ENCODE results near the gene BTAF1. TPM values are rescaled to one million over a fixed set of nuclear protein-coding genes. Genes with fewer than 3 reads are reported as not detected.

BTAF1 gene
- total RNA-seq, 1 donor from 2014 or later, result 29.2 TPM

- DNase-seq (ENCODE audit: low read depth) (no peak), FAIRE-seq (no peak)
- Mint-ChIP-seq H3K4me3 (ENCODE audit: unreplicated experiment) (no peak overlapping the region), H3K9me3 (ENCODE audit: unreplicated experiment) (no peaks in the 10 kb centered on the region), H3K4me1 (ENCODE audit: low read depth, unreplicated experiment) (no peaks in the 10 kb centered on the region), H3K36me3 (ENCODE audit: low read depth, unreplicated experiment) (peaks cover 3% of the 10 kb centered on the region), H3K27me3 (ENCODE audit: low read depth, unreplicated experiment) (no peaks in the 10 kb centered on the region), H3K27ac (ENCODE audit: unreplicated experiment) (no peak overlapping the region)
- no peak overlapping the region for H2AFZ ChIP-seq (ENCODE audit: low read depth, low read length)
- no peaks in the 10 kb centered on the region for H3K4me1 ChIP-seq (ENCODE audit: insufficient read depth, low read length)
- TF ChIP-seq, protein P1, sequence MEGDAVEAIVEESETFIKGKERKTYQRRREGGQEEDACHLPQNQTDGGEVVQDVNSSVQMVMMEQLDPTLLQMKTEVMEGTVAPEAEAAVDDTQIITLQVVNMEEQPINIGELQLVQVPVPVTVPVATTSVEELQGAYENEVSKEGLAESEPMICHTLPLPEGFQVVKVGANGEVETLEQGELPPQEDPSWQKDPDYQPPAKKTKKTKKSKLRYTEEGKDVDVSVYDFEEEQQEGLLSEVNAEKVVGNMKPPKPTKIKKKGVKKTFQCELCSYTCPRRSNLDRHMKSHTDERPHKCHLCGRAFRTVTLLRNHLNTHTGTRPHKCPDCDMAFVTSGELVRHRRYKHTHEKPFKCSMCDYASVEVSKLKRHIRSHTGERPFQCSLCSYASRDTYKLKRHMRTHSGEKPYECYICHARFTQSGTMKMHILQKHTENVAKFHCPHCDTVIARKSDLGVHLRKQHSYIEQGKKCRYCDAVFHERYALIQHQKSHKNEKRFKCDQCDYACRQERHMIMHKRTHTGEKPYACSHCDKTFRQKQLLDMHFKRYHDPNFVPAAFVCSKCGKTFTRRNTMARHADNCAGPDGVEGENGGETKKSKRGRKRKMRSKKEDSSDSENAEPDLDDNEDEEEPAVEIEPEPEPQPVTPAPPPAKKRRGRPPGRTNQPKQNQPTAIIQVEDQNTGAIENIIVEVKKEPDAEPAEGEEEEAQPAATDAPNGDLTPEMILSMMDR (IDR thresholded peaks at IDR 0.05; ENCODE audit: insufficient read depth, low read depth, low read length), result no peak
- TF ChIP-seq EZH2 (IDR thresholded peaks at IDR 0.05; ENCODE audit: insufficient read depth, low read length), result no peak
- H3K9me3 ChIP-seq (ENCODE audit: insufficient read depth, low read depth, low read length), result no peaks in the 10 kb centered on the region
- no peaks in the 10 kb centered on the region for H3K36me3 ChIP-seq (ENCODE audit: insufficient read depth, low read length)
- no peaks in the 10 kb centered on the region for H3K27me3 ChIP-seq (ENCODE audit: insufficient read depth, low read length)
- H4K20me1 ChIP-seq (ENCODE audit: insufficient read depth, low read length), result no peaks in the 10 kb centered on the region
- no peak overlapping the region for H3K9ac ChIP-seq (ENCODE audit: low read length)
- H3K79me2 ChIP-seq (ENCODE audit: insufficient read depth, low read length), result no peaks in the 10 kb centered on the region
- H3K27ac ChIP-seq (ENCODE audit: low read depth, low read length), result no peak overlapping the region
- no peak overlapping the region for H3K4me3 ChIP-seq (ENCODE audit: insufficient read depth, low read depth, low read length)
- H3K4me2 ChIP-seq (ENCODE audit: low read length), result no peak overlapping the region
Measured at GRCh38 chr10:92052088-92052487, 128.5 kb downstream of the BTAF1 start.

DNA sequence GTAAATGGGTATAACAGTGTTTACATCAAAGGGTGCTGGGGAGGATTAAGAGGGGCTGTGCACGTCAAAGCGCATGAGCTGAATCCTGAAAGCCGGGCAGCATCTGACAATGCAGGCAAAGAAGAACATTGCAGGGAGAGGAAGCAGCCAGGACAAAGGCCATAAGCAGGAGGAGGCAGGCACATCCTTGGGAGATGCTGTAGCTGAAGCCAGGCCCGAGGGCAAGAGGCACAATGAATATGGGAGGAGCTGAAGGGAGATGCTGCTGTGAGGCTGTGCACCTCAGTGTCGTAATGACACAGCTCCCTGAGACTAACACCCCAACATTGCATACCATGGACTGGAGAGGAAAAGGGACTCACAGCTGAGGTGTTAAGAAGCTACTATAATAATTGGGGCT lies 129.2 kb downstream of the BTAF1 start:
- Histone ChIP-seq H3K27me3 (ENCODE audit: insufficient read depth, low read length) (no peaks in the 10 kb centered on the region), H3K9ac (ENCODE audit: low read length) (no peak overlapping the region), H3K27ac (ENCODE audit: low read depth, low read length) (no peak overlapping the region), H3K9me3 (ENCODE audit: insufficient read depth, low read depth, low read length) (no peaks in the 10 kb centered on the region), H3K4me3 (ENCODE audit: insufficient read depth, low read depth, low read length) (no peak overlapping the region), H3K4me2 (ENCODE audit: low read length) (no peak overlapping the region), H3K4me1 (ENCODE audit: insufficient read depth, low read length) (no peaks in the 10 kb centered on the region), H3K79me2 (ENCODE audit: insufficient read depth, low read length) (no peaks in the 10 kb centered on the region), H4K20me1 (ENCODE audit: insufficient read depth, low read length) (no peaks in the 10 kb centered on the region), H2AFZ (ENCODE audit: low read depth, low read length) (no peak overlapping the region), H3K36me3 (ENCODE audit: insufficient read depth, low read length) (no peaks in the 10 kb centered on the region)
- no peak overlapping the region for H3K27ac Mint-ChIP-seq (ENCODE audit: unreplicated experiment)
- TF ChIP-seq, protein P1 (IDR thresholded peaks at IDR 0.05; ENCODE audit: insufficient read depth, low read depth, low read length), result no peak
- no peak for TF ChIP-seq EZH2 (IDR thresholded peaks at IDR 0.05; ENCODE audit: insufficient read depth, low read length)
- DNase-seq (ENCODE audit: low read depth) (no peak), FAIRE-seq (no peak)
- peaks cover 3% of the 10 kb centered on the region for H3K36me3 Mint-ChIP-seq (ENCODE audit: low read depth, unreplicated experiment)
- no peak overlapping the region for H3K4me3 Mint-ChIP-seq (ENCODE audit: unreplicated experiment)
- H3K27me3 Mint-ChIP-seq (ENCODE audit: low read depth, unreplicated experiment), result no peaks in the 10 kb centered on the region
- H3K4me1 Mint-ChIP-seq (ENCODE audit: low read depth, unreplicated experiment), result no peaks in the 10 kb centered on the region
- H3K9me3 Mint-ChIP-seq (ENCODE audit: unreplicated experiment), result no peaks in the 10 kb centered on the region

DNA sequence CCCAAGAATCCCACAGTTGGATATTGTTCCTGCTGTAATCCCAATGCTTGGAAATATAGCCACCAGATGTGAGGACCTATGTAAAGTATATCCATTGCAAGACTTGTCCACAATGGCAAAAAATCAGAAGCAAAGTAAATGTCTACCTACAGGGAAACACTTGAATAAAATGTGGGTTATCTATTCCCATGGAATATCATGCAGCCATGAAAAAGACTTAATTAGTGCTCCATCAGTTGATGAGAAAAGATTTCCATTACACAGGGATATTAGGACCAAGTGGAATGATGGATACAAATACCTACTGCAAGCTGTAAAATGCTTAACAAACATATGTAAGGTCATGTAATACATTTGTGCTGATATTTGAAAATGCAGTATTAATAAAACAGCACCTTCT lies 131.2 kb downstream of the BTAF1 start:
- Histone ChIP-seq H2AFZ (ENCODE audit: low read depth, low read length) (no peak overlapping the region), H3K4me2 (ENCODE audit: low read length) (no peak overlapping the region), H3K9me3 (ENCODE audit: insufficient read depth, low read depth, low read length) (no peaks in the 10 kb centered on the region), H3K4me1 (ENCODE audit: insufficient read depth, low read length) (no peaks in the 10 kb centered on the region), H3K27me3 (ENCODE audit: insufficient read depth, low read length) (no peaks in the 10 kb centered on the region), H3K36me3 (ENCODE audit: insufficient read depth, low read length) (no peaks in the 10 kb centered on the region), H3K27ac (ENCODE audit: low read depth, low read length) (no peak overlapping the region), H3K9ac (ENCODE audit: low read length) (no peak overlapping the region), H3K79me2 (ENCODE audit: insufficient read depth, low read length) (no peaks in the 10 kb centered on the region), H3K4me3 (ENCODE audit: insufficient read depth, low read depth, low read length) (no peak overlapping the region), H4K20me1 (ENCODE audit: insufficient read depth, low read length) (no peaks in the 10 kb centered on the region)
- no peaks in the 10 kb centered on the region for H3K9me3 Mint-ChIP-seq (ENCODE audit: unreplicated experiment)
- FAIRE-seq (no peak), DNase-seq (ENCODE audit: low read depth) (no peak)
- no peaks in the 10 kb centered on the region for H3K4me1 Mint-ChIP-seq (ENCODE audit: low read depth, unreplicated experiment)
- no peaks in the 10 kb centered on the region for H3K27me3 Mint-ChIP-seq (ENCODE audit: low read depth, unreplicated experiment)
- no peak overlapping the region for H3K27ac Mint-ChIP-seq (ENCODE audit: unreplicated experiment)
- H3K4me3 Mint-ChIP-seq (ENCODE audit: unreplicated experiment), result no peak overlapping the region
- H3K36me3 Mint-ChIP-seq (ENCODE audit: low read depth, unreplicated experiment), result peaks cover 3% of the 10 kb centered on the region
- TF ChIP-seq, protein P1 (IDR thresholded peaks at IDR 0.05; ENCODE audit: insufficient read depth, low read depth, low read length), result no peak
- TF ChIP-seq EZH2 (IDR thresholded peaks at IDR 0.05; ENCODE audit: insufficient read depth, low read length), result no peak

All from astrocyte (in vitro differentiated cells and primary cell).